ENCODE data around the gene GET3. TPM values are rescaled to one million over a fixed set of nuclear protein-coding genes. Genes with fewer than 3 reads are reported as not detected.

The GET3 gene
- total RNA-seq, 1 donor from 2014 or later: 107 TPM

DNA sequence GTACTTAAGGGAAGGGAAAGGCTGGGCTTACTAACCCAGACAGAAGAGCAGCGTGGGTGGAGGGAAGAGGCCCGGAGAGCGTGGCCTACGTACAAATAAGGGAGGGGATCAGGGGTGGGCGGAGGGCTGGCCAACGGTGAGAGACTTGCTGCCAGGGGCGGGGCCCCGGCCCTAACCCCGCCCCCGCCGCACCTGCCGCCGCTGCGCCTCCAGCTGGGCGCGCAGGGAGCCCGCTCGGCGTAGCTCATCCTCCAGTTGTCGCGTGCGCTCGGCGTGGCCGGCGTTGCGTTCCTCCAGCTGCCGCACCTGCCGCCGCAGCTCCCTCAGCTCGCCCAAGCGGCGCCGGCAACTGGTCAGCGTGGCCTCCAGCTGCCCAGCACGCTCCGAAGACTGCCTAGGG is 32.4 kb downstream of the GET3 start:
- FAIRE-seq: no peak
- TF ChIP-seq CTCF (IDR thresholded peaks at IDR 0.05; ENCODE audit: insufficient read depth, low read length, severe bottlenecking): no peak
- Histone ChIP-seq H3K36me3 (ENCODE audit: control insufficient read depth, insufficient read depth, low read length) (peaks cover 27% of the 10 kb centered on the region), H3K27me3 (ENCODE audit: control insufficient read depth, insufficient read depth, low read length) (no peaks in the 10 kb centered on the region), H3K4me3 (ENCODE audit: low read depth, low read length) (no peak overlapping the region)
- no peak for DNase-seq (ENCODE audit: low read depth)

- H3K4me3 ChIP-seq (ENCODE audit: low read depth, low read length): no peak overlapping the region
- no peaks in the 10 kb centered on the region for H3K27me3 ChIP-seq (ENCODE audit: control insufficient read depth, insufficient read depth, low read length)
- DNase-seq (ENCODE audit: low read depth) (no peak), FAIRE-seq (no peak)
- TF ChIP-seq CTCF (IDR thresholded peaks at IDR 0.05; ENCODE audit: insufficient read depth, low read length, severe bottlenecking): no peak
- H3K36me3 ChIP-seq (ENCODE audit: control insufficient read depth, insufficient read depth, low read length): peaks cover 20% of the 10 kb centered on the region
These were observed 33.6 kb downstream of the GET3 start for GRCh38 chr19:12770922-12771321.

- no peak for TF ChIP-seq CTCF (IDR thresholded peaks at IDR 0.05; ENCODE audit: insufficient read depth, low read length, severe bottlenecking)
- DNase-seq (ENCODE audit: low read depth) (no peak), FAIRE-seq (no peak)
- no peaks in the 10 kb centered on the region for H3K27me3 ChIP-seq (ENCODE audit: control insufficient read depth, insufficient read depth, low read length)
- H3K36me3 ChIP-seq (ENCODE audit: control insufficient read depth, insufficient read depth, low read length): peaks cover 19% of the 10 kb centered on the region
- H3K4me3 ChIP-seq (ENCODE audit: low read depth, low read length): no peak overlapping the region
These were observed 35.0 kb downstream of the GET3 start for GRCh38 chr19:12772323-12772722.

DNA sequence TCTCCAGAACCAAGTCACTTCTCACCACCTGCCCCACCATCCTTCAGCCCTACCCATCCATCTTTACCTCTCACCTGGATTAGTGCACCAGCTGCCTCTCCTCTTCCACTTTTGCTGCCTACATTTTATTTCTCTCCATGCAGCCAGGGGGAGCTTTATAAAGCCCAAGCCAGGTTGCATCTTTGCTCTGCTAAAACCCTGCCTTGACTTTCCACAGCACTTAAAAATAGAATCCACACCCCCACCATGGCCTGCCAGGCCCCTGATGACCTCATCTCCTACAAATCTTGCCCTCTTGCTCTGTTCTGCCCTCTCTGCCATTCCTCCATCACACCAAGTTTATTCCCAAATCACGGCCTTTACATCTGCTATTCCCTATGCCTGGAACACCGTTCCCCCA is 36.3 kb downstream of the GET3 start:
- peak; percentile 38 for TF ChIP-seq CTCF (IDR thresholded peaks at IDR 0.05; ENCODE audit: insufficient read depth, low read length, severe bottlenecking)
- FAIRE-seq (no peak), DNase-seq (ENCODE audit: low read depth) (no peak)
- Histone ChIP-seq H3K27me3 (ENCODE audit: control insufficient read depth, insufficient read depth, low read length) (no peaks in the 10 kb centered on the region), H3K36me3 (ENCODE audit: control insufficient read depth, insufficient read depth, low read length) (peaks cover 14% of the 10 kb centered on the region), H3K4me3 (ENCODE audit: low read depth, low read length) (no peak overlapping the region)

- H3K27me3 ChIP-seq (ENCODE audit: control insufficient read depth, insufficient read depth, low read length): no peaks in the 10 kb centered on the region
- H3K4me3 ChIP-seq (ENCODE audit: low read depth, low read length): peak within 1 kb of the TSS; percentile 96
- no peak for TF ChIP-seq CTCF (IDR thresholded peaks at IDR 0.05; ENCODE audit: insufficient read depth, low read length, severe bottlenecking)
- peaks cover 11% of the 10 kb centered on the region for H3K36me3 ChIP-seq (ENCODE audit: control insufficient read depth, insufficient read depth, low read length)
- peak; percentile 58 for FAIRE-seq
- peak; percentile 86 for DNase-seq (ENCODE audit: low read depth)
These were observed 37.6 kb downstream of the GET3 start, which contains the start of gene HOOK2 for GRCh38 chr19:12774588-12775555. HOOK2 (minus strand) TSS chr19:12775552; CDS start chr19:12775449, 103 bp downstream.

Data from bronchial epithelial cell (primary cell).